Measurements from ENCODE around the gene RRBP1.

Gene RRBP1

DNA sequence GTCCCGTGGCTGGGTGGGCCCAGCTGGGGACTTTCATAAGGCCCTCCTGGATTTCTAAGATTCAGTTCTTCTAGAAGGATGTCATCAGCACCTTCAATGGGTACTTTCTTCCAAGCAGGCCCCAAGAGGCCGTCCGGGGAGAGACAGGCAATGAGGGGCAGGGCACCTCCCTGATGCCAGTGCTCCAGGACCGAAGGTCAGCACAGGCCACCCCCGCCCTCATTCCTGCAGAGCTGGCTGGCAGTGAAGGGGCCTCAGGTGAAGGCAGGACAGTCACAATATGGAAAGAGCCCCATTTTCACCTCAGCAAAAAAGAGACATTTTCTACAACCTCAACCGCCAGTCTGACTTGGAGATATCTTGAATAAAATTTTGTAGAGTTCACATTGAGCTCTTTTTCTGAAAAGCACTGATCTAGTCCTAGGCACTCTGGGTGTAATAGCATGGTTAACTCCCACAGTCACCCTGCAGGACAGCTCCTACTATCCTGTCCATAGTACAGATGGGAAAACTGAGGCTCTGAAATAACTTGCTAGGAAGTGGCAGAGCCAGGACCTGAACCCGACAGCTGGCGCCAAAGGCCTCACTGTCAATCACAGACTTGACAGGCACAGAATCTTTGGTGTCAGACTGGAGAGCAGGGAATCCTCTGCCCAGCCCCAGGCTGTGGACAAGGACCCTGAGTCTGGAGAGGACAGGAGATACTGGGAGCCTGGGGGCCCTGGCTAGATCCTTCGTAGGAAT lies 50.3 kb downstream of the RRBP1 start:
- DNase-seq, result no peak

GRCh38 chr20:17630806-17631195 lies 51.2 kb downstream of the RRBP1 start:
- DNase-seq, result no peak

GRCh38 chr20:17630151-17630805 lies 51.8 kb downstream of the RRBP1 start:
- DNase-seq, result no peak

DNA sequence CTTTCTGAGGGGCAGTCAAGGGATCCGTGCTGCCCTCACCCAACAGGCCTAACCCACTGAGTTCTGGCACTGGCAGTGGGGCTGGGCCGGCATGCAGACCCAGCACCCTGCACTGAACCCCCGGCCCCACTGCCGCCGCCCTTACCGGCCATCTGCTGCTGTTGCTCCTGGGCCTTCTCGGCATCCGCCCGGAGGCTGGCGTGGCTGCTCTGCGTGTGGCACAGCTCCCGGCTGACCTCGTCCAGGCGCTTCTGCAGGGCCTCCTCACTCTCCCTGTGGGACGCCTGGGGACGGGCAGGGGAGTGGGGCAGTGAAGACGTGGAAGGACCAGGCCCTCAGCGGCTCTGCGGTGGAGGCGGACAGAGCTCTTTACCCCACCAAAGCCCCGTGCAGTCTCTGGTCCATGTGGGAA lies 52.4 kb downstream of the RRBP1 start:
- DNase-seq, result no peak

DNA sequence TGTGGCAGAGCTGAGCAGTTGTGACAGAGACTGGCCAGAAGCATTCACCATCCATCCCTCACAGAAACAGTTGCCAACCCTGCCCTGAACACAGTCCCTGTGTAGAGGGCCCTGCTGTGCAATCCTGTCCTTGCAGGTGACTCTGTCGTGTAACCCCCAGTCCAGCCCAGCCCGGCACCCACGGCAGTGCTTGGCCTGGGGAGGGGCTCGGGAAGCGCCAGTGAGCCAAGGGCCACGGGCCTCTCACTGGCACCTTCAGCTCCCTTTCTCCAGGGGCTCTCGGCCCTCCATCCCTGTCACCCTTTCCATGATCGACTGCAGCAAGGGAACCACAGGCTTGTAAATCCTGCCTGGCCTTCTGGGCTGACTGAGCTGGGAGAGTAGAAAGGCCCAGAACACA lies 53.0 kb downstream of the RRBP1 start:
- no peak for DNase-seq

- DNase-seq, result no peak
Observed at GRCh38 chr20:17628101-17628841, 53.8 kb downstream of the RRBP1 start.

- DNase-seq, result no peak
Observed at GRCh38 chr20:17627101-17627955, 54.7 kb downstream of the RRBP1 start.

GRCh38 chr20:17626217-17627007 lies 55.6 kb downstream of the RRBP1 start:
- no peak for DNase-seq

DNA sequence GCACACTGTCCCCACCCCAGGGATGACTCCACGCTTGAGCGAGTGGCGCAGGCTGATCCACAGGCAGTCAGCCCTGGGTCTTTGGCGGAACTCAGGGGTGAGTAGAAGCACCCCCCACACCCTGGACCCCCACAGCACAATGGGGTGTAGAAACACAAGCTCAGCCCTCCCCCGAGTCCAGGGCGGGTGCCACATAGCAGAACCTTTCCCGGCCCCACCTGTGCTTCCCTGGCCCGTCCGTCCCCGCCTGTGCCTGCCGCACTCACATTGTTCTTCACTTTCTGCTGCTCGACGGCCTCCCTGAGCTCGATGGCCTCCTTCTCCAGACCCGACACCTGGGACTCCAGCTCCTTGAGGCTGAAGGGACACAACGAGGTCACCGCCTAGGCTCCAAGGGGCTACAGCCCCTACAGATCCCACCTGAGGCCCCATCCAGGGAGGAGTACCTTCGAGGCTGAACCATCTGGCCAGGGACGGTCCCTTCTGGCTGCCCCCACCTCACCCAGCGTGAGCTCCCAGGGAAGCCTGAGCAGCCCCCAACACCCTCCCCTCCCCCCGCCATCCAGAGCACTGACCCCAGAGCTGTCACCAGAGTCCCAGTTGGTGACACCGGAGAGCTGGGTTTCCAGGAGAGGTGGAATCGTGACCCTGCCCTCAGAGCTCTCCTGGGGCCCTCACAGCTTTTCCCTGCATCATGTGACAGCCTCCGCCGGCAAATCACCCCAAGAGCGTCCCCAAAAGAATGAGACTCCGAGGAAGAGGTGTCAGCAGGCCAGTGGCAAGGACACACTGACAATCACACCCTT lies 56.6 kb downstream of the RRBP1 start:
- DNase-seq, result no peak

- no peak for DNase-seq
Observed at GRCh38 chr20:17624551-17625245, 57.3 kb downstream of the RRBP1 start.

- DNase-seq, result no peak
Observed at GRCh38 chr20:17624070-17624469, 58.0 kb downstream of the RRBP1 start.

DNA sequence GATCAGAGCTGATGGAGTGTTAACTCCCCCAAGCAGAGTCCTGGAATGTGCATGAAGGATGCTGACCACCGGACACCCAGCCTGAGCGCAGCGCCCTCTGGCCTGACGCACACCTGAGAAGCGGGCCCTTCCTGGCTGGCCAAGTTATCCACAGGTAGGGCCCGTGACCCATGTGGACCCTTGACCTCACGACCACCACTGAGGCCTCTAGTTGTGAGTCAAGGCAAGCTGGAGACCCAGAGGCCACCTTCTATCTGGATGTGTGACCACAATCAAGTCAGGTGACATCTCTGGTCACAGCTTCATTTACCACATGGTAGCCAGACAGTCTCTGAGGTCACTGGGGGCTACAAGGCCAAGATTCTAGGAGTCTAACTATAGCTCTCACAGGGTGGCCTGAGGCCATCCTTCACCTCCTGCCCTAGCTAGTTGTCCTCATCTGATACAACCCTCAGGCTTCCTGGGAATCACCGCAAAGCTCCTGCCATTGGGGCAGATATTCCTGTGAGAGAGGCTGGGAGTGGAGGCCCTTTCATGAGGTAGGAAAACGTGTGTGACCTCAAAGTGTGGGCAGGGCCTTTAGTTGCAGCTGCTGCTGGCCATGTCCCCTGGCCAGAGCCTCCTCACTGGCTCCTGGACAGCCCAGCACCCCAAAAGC lies 59.1 kb downstream of the RRBP1 start:
- DNase-seq, result no peak

GRCh38 chr20:17622086-17622850 lies 59.8 kb downstream of the RRBP1 start:
- DNase-seq, result no peak

DNA sequence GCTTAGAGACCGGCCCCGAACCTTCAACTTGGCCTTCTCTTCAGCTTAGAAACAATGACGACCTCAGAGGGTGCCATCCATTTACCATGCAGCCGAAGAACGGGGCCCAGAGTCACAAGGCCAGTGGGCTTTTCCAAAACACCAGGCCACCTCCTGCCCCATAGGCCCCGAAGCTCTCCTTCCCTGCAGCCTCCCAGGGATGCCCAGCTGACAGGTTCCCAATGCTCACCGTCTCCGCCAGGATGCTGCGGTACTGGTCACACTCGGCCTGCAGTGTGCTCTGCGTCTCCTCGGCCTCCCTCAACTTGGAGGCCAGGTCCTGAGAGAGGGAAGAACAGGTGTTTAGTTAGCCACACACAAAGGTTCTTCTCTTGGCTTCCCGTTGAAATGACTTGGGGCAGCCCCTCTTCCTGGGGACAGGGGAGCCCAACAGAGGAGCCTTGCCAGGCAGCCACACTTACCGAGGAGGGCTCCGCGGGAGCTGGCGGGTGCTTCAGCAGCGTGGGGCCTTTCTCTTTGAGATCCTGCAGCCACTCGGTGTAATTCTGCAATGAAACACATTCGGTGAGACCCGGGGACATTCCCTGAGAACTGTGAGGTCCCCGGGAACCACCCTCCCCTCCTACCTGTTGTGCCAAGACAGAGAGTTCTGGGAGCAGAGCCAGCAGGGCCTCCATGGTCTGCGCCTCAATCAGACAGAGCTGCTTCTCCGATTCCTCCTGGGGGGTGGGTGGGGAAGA lies 60.6 kb downstream of the RRBP1 start:
- DNase-seq, result no peak

GRCh38 chr20:17620371-17621228 lies 61.4 kb downstream of the RRBP1 start:
- no peak for DNase-seq

DNA sequence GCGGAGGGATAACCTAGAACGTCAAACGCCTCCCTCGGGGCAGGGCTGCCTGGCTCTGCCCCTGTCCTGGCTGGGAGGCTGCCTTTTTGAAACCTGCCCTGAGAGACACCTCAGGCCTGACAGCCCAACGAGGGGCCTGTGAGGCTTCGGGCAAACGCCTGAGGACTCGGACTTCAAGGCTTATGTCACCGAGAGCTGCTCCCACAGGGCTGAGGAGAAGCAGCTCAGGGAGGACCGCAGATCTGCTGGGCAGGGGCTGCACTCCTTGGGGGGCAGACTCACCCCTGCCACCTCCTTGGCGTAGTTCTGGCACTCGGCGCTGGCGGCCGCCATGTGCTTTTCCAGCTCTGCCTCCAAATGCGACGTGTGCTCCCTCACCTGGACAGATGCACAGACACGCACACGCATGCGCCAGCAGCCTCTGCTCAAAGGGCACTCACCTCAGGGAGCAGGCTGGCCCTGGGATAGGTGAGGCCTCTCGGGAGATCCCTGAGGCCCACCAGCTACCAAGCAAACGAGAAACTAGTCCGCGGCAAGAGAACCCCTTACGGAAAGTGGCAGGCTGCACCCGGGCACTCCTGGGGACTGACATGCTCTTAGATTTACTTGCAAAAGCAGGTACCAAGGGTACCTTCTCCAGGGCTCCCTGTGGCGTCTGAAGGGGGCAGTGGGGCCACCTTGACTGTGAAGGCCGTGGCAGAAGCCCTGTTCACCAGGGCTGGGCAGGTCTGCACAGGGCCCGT lies 62.5 kb downstream of the RRBP1 start:
- DNase-seq, result no peak

DNA sequence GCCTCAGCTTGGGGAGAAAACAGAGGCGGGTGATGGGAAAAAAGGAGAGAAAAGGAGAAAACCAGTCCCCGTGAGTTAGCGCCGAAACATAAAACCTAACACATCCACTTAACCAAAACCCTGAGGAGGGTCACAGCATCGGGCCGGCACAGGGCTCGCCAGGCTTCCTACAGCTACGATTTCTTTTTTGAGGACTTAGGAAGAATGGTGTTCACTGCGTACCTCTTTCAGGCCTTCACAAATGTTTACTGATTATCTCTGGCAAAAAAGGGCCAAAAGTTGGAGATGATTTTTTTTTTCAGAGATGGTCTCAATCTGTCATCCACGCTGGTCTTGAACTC lies 63.4 kb downstream of the RRBP1 start:
- no peak for DNase-seq

Measured in NCI-H2227 treated with DMSO at 0.1 percent for 48 hours (cell line).